HG03045 (cell line): ENCODE results near the gene PLEKHM2.

Experiments used
- ATAC-seq: cut with Tn5 transposase; IDR thresholded peaks from one replicate; pipeline ENCODE4 v1.9.1; 2021; ENCODE audit warnings: mild to moderate bottlenecking, moderate library complexity; ENCODE audit not compliant: unreplicated experiment

PLEKHM2 gene

DNA sequence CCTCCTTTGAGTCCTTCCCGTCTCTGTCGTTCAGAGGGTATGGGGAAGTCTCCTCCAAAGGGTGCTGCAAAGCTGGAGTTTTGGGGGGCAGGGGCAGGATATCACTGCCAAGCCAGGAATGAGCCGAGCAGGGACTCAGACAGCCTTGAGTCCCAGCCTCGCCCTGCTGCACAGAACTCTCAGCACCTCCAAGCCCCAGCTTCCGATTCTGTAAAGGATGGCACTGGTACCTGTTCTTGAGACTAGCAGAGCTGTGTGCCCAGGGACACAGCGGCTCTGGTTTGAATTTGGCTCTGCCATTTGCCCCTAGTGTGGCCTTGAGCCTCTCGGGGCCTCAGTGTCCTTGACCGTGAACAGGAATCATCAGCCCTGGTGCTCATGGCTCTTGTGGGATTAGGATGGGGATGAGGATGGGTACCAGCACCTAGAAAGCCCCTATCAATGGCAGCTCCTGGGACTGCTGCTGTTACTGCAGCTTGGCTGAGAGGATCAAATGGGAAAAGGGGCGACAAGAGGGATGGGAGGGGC is 73.0 kb downstream of the PLEKHM2 start:
- ATAC-seq, result no peak

DNA sequence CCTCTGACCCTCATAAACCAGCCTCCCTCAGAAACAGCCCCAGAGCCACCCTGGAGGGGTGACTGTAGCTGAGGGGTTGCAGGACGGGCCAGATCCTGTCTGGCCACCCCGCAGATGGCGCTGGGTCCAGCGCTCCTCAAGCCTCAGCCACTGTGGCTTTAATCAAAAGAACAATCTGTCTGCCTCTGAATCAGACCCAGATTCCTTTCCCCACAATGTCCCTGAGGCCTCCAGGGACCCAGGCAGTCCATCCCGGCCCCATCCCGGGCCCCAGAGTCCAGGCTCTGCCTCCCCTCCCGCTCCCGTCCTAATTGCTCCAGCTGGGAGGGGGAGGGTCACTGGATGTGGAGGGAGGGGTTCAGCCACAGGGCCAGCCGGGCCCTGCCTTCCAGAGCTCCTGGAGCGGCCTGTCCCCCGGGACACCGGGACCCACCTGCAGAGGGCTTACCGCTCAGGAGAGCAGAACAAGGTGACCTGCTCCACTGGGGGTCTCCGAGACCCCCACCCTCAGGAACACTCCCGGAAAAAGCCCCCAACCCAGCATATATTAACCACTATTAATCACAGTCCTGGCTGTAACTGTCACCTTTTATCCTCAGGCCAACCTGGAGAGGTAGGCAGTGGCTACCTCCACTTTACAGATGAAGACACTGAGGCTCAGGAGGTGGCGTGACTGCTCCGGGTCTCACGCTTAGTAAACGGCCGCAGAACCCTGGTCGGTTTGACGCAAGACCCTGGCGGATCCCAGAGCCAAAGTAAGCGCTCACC is 73.6 kb downstream of the PLEKHM2 start:
- ATAC-seq, result no peak

- ATAC-seq, result no peak
Observed at GRCh38 chr1:15758343-15758931, 74.3 kb downstream of the PLEKHM2 start, which contains the start of gene FBLIM1. TSS of gene FBLIM1 (plus strand) at chr1:15758795. CDS start at chr1:15764984, 6,189 bp downstream.

- no peak for ATAC-seq
Observed at GRCh38 chr1:15758953-15759661, 75.0 kb downstream of the PLEKHM2 start.

DNA sequence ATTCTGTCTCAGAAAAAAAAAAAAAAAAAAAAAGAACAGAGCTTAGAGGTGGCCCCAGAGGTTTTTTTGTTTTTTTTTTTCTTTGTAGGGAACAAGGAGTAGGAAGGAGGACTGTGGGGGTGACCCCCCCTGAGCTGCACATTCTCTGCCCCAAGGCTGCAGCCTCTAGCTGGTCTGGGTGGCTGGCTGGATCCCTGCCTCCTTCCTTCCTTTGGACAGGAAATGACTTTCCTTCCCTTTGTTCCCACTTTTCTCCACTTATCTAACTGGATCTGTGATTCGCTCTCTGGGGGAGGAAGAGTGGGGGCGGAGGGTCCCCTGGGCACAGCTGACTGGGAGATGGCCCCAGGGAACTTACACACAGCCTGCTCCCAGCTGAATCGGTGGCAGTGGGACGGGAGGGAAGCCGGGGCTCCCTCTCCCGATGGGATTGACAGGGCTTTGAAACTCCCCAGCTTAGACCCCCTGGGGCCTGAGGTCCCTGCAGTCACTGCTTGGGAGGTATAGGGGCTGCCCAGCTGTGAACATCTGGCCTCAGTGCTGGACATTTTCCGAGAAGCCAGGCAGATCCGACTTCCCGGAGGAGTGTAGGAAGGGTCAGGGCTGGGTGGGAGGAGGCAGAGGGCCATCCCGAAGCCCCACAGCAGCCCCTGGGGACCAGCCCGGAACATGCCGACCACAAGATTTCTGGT is 76.5 kb downstream of the PLEKHM2 start:
- ATAC-seq, result no peak

DNA sequence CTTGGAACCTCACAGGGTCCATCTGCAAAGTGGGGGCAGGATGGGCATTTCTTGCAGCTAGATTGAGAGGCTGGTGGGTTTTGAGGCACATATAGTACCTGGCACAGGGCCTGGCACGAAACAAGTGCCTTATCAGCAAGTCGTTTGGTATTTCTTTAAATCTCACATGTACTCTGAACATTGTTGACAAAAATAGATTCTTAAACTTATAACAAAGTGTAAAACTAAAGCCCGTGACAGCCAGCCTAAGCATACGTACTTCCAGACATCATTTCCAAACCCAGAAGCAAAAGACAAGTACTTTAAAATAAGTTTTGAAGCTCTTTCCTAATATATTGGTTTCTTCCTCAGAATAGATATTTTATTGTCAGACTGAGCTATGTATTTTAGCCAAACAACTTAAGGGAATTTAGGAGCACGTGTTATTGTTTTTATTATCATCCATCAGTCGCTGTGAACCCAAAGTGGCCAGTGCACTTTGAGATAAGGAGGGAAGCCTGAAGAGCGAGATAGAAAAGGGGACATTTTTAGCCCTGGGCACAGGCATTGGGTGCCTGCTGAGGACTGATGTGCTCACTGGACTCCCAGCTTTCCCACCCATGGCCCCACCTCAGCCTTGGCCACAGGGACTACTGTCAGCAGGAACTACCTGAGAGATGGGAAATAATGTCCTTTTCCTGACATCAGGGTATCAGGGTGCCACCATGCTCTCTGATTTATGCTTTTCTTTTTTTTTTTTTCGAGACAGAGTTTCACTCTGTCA is 77.4 kb downstream of the PLEKHM2 start:
- no peak for ATAC-seq

GRCh38 chr1:15762546-15762945 is 78.4 kb downstream of the PLEKHM2 start:
- no peak for ATAC-seq

DNA sequence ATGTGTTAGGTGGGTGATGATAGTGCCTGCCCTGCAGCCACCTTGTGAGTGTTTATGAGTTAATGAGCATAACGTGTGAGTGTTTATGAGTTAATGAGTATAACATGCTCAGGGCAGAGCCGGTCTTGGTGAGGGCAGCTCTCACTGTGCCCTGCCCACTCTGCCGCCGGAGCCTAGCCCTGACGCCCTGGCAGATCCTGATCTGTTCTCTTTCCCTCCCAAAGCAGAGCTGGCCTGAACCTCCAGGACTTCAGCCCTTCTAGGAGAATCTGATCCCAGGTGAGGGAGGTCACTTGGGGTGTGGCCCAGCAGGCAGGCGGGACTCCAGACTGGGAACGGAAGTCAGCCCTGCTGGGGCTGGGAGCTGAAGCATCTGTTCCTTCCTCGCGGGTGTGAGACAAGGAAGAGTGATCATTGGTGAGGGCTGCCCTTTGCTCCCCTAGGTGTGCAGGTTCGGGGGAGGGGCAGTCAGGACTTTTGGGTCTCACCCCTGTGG is 80.2 kb downstream of the PLEKHM2 start:
- no peak for ATAC-seq

DNA sequence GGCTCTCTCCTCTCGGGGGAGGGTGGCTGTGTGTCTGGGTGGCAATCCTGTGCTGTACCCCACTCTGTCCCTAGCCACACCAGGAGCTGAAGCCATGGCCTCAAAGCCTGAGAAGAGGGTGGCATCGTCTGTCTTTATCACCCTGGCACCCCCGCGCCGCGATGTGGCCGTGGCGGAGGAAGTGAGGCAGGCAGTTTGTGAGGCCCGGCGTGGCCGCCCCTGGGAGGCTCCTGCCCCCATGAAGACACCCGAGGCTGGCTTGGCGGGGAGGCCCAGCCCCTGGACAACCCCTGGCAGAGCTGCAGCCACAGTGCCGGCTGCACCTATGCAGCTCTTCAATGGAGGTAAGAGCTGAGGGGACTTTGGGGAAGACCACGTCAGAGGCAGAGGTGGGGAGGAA is 80.8 kb downstream of the PLEKHM2 start:
- ATAC-seq, result no peak

DNA sequence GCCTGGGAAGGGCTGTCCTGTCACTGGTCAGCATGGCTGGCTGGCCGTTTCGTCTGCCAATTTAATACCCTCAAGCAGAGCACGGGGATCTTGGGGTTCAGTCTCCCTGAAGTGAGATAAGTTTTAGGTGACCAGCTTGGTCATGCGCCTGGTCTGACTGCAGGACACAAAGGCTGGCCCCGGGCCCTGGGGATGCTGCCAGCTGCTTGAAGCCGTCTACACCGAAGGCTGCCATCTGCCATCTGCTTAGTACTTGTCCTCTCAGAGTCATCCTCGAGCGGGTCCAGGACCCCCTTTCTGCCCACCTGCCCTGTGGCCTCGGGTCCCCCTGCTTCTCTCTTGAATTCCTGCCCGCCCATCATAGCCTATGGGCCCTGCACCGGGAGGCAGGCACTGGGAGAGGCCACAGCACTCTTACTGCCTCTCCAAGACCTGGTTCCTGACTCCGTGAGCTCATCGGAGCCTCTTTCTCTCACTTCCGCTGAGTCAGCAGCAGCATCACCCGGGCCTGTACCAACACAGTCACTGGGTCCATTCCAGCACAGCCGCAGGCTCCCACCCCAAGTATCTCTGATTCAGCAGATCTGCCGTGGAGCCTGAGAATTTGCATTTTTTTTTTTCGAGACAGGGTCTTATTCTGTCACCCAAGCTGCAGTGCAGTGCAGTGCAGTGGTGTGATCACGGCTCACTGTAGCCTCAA is 81.5 kb downstream of the PLEKHM2 start:
- no peak for ATAC-seq

- ATAC-seq, result no peak
Observed at GRCh38 chr1:15767941-15768340, 83.8 kb downstream of the PLEKHM2 start.

DNA sequence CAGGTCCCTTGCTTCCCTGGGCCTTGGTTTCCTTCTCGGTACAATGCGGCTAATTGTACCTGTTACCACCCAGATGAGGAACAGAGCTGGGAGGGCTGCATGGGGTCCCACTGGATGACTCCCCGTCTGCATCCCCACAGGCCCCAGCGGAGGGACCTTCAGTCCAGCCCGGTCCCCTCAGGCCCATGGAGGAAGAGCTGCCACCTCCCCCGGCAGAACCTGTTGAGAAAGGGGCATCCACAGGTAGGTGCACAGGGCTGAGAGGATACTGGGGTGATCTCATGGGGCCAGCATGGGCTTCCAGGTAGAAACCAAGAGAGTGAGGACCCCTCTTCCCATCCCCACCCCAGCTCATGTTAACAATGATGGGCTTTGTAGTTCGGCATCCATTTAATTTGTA is 84.3 kb downstream of the PLEKHM2 start:
- ATAC-seq, result no peak

GRCh38 chr1:15770313-15770962 is 86.3 kb downstream of the PLEKHM2 start:
- ATAC-seq, result no peak

DNA sequence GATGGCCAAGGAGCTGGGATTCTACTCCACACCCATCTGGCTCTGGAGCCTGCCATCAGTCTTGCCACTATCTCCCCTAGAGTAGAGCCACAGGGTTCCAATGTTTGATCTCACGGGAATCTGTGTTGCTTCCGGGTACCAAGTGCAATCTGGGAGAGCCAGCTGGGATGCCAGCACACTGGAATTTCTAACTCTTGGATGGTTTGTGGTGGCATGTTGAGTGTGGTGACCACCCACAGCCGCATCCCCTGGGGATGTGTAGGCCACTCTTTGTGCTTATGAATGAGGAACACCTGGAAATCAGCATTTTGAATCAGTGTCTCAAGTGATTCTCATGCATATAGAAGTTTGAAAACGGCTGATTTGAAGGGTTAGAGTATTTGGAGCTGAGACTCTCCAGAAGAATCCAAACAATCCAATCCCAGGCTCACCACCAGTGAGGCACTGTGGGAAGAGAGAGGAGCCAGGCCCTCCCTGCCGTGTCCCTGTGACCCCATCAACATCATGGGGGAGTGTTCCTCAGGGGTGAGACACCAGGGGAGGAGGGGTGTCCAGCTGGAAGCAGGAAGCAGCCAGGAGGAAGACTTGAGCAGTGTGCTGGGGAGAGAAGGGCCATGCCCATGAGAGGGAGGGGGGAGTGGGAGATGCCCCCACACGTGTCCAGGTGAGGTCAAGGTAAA is 87.9 kb downstream of the PLEKHM2 start:
- ATAC-seq, result no peak

- no peak for ATAC-seq
Observed at GRCh38 chr1:15775706-15776105, 91.6 kb downstream of the PLEKHM2 start.

GRCh38 chr1:15777909-15778707 is 94.0 kb downstream of the PLEKHM2 start:
- ATAC-seq, result no peak
